CD4-positive, alpha-beta T cell treated with Interleukin-1 beta for 1 hour (primary cell): ENCODE measurements around the gene ITSN2.
A peak's percentile ranks its signal among the peaks of the same experiment; 100 is the strongest.
"Not testable (repeated sequence)": the region's sequence is repeated elsewhere in the genome, so short reads cannot be mapped to it uniquely, and the experiment has no call there.

Source experiments
- DNase-seq, 2 donors: peaks; one replicate each; pipeline ENCODE4 v3.0.0-alpha.2; 2020 to 2022

ITSN2 gene

DNA sequence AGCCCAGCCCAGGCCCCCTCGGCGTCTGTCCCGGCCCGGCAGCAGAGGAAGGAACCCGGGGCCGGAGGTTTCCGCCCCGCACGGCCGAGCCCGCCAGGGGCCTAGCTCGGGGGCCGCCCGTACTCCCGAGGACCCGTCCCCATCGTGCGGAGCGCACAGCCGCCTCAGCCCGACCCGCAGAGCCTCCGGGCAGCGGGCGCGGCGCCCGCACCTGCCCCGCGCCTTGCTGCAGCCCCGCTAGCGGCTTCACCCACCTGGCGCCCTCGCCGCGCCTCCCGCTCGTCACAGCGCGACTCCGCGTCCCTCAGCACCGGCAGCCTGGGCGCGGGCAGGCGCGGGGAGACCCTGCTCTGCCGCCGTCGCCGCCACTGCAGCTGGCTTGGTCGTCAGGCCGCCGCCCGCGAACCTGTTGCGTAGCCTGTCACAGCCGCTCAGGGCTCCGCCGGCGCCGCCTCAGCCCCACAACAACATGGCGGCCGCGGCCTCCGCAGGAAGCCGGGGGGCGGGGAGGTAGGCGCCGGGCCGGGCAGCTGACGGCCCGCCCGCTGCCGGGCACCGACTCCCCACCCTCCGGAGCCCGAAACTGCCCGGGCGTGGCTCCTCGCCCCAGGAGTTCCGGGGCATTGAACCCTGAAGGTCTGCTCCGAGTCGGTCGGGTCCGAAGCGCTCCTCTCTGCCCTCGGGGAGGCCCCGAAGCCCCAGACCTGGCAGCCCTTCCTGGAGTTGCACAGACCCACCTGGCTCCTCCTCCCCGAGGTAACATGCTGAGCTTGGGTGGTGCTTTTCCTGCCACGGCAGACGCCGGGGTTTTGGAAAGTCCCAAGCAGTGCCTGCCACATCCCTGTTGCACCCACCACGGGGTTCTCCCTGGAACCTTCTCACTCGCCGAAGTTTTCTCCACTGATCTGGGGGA, at the start of gene ITSN2:
Gene ITSN2, minus strand, starts transcription at position 487 of the 913 bp plus-strand sequence. CDS start 32,454 bp downstream, outside the sequence.
- peak; percentile 84 to 87 for DNase-seq

DNA sequence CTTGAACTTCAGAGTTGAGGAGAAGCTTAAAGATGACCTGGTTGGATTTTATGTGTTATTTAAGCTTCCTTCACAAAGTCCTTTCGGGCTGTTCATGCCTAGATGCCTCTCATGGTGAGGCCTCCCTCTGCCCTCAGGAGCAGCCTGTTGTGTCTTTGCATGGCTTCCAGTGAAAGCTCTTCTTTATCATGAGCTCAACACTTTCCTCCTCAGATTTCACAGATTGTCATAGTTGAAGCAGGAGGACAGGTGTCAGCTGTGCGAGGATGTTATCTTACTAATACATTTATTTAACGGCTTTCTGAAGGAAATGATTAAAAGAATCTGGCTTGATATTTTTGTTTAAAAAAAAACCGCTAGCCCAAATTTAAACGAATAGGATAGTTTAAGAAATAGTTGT, 48.8 kb upstream of the ITSN2 start:
- no peak for DNase-seq

DNA sequence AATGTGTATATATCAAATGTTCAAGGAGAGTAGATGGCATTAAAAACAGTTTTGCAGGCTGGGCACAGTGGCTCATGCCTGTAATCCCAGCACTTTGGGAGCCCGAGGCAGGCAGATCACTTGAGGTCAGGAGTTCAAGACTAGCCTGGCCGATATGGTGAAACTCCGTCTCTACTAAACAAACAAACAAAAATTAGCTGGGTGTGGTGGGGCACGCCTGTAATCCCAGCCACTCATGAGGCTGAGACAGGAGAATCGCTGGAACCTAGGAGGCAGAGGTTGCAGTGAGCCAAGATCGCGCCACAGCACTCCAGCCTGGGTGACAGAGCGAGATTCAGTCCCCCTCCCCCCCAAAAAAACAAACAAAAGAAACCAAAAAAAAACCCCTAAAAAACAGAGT, 48.4 kb upstream of the ITSN2 start:
- DNase-seq, result not testable (repeated sequence)

DNA sequence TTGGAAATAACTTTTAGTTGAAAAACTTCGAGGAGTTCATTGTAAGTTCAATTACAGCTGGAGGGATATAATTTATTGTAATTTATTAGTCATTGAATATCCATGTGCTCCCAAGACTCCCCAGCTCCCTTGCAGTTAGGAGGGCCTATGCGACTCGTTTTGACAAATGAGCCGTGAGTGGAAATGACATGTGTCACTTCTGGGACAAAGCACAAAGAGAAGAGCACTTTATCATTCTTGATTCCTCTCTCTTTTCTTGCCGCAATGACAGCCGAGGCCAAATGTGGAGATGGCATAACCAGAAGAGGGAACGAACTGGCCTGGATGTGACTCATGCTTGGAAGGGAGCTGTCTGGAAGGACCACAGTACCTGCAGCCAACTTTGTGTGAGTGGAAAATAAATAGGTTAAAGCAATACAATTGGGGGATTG, 44.2 kb upstream of the ITSN2 start:
- no peak for DNase-seq

DNA sequence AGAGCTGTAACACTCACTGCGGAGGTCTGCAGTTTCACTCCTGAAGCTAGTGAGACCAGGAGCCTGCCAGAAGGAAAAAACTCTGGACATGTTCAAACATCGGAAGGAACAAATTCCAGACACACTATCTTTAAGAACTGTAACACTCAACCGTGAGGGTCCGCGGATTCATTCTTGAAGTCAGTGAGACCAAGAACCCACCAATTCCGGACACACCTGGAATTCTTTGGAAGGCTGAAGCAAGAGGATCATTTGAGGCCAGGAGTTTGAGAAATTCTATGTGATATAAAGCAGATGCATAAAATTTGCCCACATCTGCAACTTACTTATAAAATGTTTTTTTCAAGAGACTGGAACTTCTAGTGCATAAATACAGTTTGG, 43.5 kb upstream of the ITSN2 start:
- no peak for DNase-seq

DNA sequence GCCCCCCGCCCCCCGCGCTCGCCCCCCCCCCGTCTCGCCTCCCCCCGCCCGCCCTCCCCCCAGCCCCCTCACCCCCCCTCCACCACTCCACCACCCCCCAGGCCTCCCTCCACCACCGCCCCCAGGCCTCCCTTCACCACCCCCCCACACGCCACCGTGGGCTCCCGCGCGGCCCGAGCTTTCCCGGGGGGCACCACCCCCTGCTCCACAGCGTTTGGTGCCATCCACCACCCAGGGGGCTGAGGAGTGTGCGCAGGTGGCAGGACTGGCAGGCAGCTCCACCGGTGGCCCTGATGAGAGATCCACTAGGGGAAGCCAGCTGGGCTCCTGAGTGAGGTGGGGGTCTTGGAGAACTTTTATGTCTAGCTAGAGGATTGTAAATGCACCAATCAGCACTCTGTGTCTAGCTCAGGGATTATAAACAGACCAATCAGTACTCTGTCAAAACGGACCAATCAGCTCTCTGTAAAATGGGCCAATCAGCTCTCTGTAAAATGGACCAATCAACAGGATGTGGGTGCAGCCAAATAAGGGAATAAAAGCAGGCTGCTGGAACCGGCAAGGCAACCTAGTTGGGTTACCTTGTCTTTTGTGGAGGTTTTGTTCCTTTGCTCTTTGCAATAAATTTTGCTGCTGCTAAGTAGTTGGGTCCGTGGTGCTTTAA, 43.0 kb upstream of the ITSN2 start:
- DNase-seq, result no peak

DNA sequence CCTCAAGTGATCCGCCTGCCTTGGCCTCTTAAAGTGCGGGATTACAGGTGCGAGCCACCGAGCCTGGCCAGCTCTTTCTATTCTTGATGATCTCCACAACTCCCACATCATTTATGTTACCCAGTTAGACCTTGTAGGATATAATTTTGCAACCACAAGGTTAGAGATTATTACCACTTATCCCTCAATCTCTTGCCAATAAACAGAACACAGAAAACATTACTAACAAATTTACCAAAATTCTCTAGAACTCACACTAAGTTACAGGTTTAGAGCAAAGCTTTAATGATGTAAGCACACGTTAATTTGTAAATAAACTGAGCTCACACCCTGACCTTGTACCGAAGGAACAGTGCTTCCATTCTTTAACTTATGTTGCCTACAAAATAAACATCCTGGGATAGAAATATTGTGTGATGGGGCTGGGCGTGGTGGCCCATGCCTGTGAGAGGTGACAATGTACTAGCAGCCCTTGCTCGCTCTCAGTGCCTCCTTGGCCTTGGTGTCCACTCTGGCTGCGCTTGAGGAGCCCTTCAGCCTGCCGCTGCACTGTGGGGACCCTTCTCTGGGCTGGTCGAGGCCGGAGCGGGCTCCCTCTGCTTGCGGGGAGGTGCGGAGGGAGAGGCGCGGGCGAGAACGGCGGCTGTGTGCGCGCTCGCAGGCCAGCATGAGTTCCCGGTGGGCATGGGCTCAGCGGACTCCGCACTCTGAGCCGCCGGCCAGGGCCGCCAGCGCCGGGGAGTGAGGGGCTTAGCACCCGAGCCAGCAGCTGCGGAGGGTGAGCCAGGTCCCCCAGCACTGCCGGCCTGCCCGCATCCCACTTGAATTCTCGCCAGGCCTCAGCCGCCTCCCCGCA, 42.1 kb upstream of the ITSN2 start:
- no peak for DNase-seq

DNA sequence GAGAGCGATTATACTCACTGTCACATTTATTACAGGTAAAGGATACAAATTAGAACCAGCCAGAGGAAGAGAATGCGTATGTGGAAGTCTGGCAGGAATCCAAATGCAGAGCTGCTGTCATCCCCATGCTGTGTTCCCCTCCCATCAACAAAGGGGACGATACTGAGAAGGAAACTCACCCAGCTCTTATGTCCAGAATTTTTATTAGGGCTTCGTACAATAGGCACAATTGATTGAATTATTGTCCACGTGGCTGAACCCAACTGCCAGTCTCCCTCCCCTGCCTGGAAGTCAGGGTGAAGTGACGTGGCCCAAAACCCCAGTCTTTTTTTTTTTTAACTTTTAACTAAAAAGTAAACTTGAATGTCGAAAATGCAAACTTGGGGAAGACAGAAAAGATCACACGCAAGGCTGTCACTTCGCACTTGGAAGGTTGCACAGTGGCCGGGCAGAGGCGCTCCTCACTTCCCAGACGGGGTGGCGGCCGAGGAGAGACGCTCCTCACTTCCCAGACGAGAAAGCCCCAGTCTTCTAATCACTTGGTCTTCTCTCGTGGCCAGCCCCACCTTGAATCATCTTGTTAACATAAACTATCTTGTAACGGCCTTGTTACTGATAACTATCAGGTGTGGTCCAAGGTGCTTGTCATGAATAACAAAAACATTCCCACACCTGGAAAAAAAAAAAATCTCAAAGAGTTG, 40.0 kb upstream of the ITSN2 start:
- DNase-seq, result no peak

DNA sequence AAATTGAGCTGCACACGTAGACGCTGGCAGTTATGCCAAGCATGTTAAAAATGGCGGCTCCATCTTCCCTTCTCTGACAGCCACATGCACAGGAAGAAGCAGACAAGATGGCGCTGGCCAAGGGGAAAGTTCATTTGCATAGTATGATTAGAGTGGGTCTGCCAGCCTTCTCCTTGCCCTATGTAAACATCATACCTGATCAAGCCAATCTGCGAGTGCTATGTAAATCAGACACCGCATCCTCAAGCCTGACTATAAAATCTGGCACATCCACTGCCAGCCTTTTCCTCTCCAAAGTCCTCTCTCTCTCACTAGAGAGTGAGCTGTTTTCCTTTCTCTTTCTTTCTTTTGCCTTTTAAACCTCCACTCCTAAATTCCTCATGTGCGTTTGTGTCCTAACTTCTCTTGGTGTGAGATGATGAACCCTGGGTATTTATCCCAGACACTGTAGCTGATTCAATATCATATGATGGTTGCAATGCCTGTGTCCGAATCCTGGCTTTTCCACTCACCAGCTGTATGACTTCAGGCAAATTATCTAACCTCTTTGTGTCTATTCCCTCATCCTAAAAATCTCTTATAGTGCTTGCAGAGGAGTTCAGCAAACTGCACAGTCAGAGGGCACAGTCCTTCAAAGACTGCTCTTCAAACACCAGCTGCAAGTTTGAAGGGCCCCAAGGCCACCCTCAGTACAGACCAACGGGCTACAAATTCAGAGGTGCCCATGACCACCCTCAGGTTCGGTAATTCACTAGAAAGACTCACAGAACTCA, 39.3 kb upstream of the ITSN2 start:
- DNase-seq, result no peak

DNA sequence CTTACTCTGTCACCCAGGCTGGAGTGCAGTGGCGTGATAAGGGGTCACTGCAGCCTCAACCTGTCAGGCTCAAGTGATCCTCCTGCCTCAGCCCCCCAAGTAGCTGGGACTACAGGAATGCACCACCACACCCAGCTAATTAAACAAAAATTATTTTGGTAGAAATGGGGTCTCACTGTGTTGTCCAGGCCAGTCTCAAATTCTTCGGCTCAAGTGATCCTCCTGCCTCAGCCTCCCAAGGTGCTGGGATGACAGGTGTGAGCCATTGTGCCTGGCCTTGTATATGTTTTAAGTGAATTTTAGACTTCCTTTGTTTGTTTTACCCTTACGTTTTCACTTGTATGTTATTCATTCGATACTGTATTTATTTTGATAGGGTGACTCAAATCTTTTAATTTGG, 34.7 kb upstream of the ITSN2 start:
- no peak for DNase-seq

DNA sequence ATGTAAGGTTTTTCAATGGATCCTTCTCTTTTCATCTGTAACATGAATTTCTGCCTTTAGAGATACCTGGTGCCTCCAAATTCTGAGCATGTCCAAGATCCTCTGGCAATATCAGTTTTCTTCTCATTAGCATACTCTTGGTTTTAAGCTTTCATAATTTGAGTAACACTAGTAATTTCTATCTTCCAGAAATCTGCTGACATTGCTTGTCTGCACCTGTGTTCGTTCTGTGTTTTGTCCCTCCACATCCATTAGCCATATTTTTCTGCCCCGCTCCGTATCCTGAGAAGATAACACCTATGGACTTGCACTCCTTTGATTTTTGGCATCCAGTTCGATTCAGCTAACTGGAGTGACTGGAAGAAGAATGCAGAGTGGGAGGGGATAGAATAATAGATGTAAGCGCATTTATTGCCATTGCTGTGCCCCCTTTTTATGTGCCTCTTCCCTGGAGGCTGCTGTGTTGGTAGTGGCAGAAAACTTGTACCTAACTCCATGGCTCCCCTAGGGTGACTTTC, 32.3 kb upstream of the ITSN2 start:
- no peak for DNase-seq

DNA sequence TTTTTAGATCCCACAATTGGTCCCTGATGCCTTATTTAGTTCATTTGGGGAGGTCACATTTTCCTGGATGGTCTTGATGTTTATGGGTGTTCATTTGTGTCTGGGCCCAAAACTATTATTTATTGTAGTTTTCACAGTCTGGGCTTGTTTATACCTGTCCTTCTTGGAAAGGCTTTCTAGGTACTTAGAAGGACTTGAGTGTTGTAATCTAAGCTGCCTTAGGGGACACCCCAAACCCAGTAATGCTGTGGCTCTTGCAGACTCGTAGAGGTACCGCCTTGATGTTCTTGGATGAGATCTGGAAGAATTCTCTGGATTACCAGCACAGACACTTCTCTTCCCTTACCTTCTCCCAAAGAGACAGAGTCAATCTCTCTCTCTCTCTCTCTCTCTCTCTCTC, 25.0 kb upstream of the ITSN2 start:
- DNase-seq, result no peak

DNA sequence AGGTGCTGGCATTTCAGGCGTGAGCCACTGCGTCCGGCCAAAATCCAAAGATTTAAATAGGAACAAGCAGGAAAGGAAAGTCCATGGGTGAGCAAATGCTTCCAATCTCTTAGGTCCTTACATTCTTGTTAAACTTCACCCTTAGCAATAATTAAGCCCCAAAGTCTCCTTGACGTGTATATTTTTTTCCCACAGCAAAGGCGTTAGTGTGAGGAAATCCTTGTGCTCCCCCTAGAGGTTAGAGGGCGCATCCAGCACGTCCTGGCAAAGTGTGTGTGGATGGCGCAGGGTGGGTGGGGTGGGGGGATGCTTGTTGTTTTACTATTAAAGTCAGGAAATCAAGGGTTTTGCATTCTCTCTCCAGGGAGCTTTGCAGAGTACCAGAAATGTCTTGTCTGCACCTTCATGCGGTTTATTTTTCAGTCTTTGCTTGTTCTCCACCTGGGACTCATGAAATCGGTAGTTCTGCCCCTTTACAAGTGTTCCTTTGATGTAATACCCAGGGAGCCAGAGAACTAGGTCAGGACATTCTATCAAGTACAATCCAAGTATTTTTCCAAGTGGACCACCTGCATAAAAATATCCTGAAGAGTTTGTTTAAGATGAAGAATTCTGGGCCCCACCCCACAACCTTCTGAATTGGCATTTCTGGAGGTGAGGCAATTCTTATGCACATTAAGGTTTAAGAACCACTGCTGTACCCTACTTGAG, 22.2 kb upstream of the ITSN2 start:
- peak; percentile 62 to 73 for DNase-seq

DNA sequence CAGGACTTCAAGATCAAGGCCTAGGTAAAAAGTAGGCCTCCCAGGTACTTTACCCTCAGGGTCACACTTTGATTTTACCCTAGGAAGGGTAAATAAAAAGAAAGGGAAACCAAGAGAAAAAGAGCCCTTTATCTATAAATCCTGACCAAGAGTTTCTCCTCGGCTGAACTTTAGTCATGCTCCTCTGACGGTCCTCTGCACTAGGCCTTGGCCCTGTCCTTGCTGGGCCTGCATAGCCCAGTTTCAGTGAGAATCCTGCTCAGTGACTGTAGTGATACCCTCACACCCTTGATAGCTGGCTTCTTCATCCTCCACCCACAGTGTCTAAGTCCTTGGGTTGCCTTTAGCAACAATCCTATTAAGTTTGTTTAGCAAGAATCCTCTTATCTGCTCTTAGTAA, 20.5 kb upstream of the ITSN2 start:
- DNase-seq, result no peak

DNA sequence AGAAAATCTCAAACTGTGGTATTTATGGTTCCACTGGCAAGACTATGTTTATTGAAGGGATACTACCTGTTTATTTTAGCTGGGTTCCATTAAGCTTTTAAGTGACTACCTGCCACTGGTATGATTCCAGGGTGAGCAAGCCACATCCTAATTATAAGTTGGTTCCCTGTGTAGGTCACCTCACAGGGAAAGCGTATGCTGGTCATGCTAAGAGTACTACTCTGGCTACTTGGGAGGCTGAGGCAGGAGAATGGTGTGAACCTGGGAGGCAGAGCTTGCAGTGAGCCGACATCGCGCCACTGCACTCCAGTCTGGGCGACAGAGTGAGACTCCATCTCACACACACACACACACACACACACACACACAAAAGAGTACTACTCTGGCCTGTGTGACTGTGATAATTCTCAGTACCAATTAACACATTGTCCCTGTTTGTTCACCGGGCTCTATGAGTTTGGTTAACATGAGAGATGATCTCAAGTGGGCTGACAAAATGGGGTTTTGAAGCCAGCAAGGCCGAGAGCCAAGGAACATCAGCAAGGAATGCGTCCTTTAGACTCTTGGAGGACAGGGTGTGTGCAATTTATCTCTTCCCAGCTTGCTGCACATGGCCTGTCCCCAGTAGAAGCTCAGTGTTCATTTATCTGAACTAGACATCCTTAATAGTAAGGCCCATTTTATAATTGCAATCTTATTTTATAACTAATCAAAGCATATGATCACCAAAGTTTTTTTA, 15.2 kb upstream of the ITSN2 start:
- DNase-seq, result no peak

DNA sequence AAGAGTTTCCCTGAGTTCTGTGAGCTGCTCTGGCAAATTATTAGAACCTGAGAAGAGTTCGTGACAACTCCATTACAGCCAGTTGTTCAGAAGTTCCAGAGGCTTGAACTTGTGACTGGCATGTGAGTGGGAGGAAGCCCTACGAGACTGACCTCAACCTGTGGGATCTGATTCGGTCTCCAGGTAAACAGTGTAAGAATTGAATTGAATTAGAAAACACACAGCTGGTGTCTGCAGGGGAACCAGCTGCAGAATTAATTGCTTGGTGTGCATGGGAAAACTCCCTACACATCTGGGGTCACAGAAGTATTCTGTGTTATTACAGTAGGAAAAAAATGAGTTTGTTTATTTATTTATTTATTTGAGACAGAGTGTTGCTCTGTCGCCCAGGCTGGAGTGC, 14.0 kb upstream of the ITSN2 start:
- no peak for DNase-seq

DNA sequence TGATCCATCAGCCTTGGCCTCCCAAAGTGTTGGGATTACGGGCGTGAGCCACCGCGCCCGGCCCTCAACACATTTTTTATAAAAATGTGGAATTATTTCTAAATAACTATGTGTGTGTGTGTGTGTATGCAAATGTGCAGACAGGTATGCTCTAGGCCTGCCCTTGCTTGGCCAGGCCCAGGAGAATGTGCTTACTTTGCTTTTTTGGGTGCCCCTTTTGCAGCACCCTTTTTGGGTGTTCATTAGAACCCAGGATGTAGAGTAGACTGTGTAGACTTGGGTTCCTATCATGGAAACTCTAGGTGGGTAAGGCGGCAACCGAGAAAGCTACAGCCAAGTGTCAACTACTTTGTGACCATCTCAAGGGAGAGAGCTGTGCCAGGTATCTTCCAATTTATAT, 11.7 kb upstream of the ITSN2 start:
- DNase-seq, result no peak

DNA sequence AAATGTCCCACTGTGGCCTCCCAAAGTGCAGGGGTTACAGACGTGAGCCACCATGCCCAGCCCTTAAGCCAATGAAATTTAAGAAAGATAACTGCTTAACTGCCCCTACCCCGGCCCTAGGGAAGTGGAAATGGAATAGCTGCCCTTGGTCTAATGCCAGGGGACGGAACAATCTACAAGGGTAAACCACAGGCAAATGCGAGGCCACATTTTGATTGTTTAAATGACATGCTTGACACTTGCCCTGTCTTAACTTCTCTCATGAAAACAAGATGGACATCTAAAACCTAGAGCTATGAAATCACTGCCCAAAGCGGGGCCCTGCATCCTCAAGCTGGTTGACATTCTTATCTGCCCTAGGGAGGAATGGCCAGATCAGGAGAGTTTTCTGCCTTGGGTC, 5.5 kb upstream of the ITSN2 start:
- DNase-seq, result no peak

DNA sequence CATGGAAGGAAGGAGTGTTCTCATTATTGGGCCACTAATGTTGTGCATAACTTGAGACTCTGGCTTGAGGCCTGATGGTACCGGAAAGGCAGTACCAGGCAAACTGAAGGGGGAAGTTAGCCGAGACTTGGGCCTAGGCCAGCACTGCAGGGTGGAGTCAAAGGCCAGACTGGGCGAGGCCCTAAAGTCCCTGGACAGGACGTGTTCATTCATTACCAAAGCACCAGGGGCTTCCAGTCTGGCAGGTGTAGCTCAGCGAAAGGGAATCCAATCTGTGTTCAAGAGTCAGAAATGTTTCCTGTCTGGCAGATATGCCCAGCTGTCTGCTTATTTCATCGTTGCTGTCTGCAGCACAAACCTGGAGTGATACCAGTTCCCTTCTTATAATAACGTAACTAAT, 4.7 kb upstream of the ITSN2 start:
- DNase-seq, result peak in 1 of 2 donors; percentile 62

DNA sequence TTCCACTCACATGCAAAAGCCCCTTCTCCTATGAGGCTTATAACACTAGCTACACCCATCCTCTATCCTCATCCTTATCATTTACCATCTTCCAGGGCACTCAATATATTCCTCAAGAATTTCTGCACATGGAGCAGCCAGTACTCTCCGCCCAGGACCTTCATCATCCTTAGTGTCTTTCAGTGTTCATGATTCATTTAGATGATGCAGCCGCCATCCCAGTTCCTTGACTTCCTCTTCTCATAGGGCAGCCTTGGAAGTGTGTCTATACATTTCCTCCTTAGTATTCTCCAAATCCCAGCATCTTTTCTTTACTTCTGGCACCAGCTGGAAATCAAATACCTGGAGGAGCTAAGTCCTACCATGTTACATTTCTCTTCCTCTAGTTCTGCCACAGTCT, 3.0 kb upstream of the ITSN2 start:
- DNase-seq, result no peak
